Mucosa of rectum (tissue), 2 donors: ENCODE results near the gene BEX4.
"Not testable (repeated sequence)": the region's sequence is repeated elsewhere in the genome, so short reads cannot be mapped to it uniquely, and the experiment has no call there.

Experiments
- H3K27ac ChIP-seq, 2 donors: one replicate each; pipeline ENCODE4 v1.7.0; 2013; ENCODE audit warnings: inconsistent platforms in 2 of 2, low read depth in 2 of 2, low read length in 2 of 2
- H3K27me3 ChIP-seq, 2 donors: one replicate each; pipeline ENCODE4 v1.7.0; 2013; ENCODE audit warnings: low read length in 2 of 2; ENCODE audit not compliant: control insufficient read depth in 2 of 2, insufficient read depth in 2 of 2
- H3K36me3 ChIP-seq, 2 donors: one replicate each; pipeline ENCODE4 v1.7.0; 2013; ENCODE audit warnings: low read length in 2 of 2; ENCODE audit not compliant: control insufficient read depth in 2 of 2, insufficient read depth in 2 of 2
- H3K4me1 ChIP-seq, 2 donors: one replicate each; pipeline ENCODE4 v1.7.0; 2013; ENCODE audit warnings: low read length in 2 of 2, mild to moderate bottlenecking in 1 of 2; ENCODE audit not compliant: control insufficient read depth in 2 of 2, insufficient read depth in 2 of 2
- H3K4me3 ChIP-seq, 2 donors: one replicate each; pipeline ENCODE4 v1.7.0; 2013; ENCODE audit warnings: low read length in 2 of 2
- H3K9ac ChIP-seq, 2 donors: one replicate each; pipeline ENCODE4 v1.7.0; 2013; ENCODE audit warnings: low read length in 2 of 2, low read depth in 1 of 2, mild to moderate bottlenecking in 1 of 2
- H3K9me3 ChIP-seq, 2 donors: one replicate each; pipeline ENCODE4 v1.7.0; 2013; ENCODE audit warnings: low read length in 2 of 2; ENCODE audit not compliant: control insufficient read depth in 2 of 2
- donor health status: healthy.
- donor health status: Normal muscosa, but diverticular disease.

BEX4 gene, protein sequence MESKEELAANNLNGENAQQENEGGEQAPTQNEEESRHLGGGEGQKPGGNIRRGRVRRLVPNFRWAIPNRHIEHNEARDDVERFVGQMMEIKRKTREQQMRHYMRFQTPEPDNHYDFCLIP

DNA sequence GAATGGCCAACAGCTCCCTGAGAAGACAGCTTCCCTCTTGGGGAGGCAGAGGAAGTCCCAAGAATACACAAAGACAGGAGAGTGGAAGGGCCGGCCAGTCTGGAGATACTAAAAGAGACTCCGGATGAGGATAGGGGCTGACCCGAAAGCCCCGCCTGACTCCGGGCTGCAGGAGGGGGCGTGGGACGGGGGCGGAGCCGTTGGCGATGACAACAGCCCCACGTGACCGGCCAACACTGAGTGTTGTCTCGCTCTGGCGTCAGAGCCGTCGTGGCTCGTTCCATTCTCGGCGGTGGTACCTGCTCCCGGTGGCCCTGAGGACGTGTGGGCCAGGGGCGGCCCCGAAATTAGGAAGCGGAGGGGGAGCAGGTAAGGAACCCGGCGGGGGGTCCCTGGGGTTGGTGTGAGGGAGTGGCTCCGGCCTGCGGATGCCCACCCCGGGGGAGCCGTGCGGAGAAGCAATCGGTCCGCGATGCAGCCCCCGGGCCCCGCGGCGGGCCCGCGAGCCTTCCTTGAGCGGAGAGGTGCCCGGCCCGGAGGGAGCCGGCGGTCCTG is at the start of gene BEX4:
Gene BEX4, plus strand, starts transcription at position 239 of the 555 bp plus-strand sequence. CDS start 1,046 bp downstream, outside the sequence.
- Histone ChIP-seq H3K9ac (peak within 1 kb of the TSS; percentile 56 to 80), H3K4me3 (peak within 1 kb of the TSS; percentile 63 to 71), H3K4me1 (no peaks in the 10 kb centered on the region), H3K36me3 (no peaks in the 10 kb centered on the region), H3K9me3 (no peaks in the 10 kb centered on the region), H3K27me3 (peaks cover 0 to 2% of the 10 kb centered on the region in 2 donors), H3K27ac (peak within 1 kb of the TSS; percentile 59 to 76)

DNA sequence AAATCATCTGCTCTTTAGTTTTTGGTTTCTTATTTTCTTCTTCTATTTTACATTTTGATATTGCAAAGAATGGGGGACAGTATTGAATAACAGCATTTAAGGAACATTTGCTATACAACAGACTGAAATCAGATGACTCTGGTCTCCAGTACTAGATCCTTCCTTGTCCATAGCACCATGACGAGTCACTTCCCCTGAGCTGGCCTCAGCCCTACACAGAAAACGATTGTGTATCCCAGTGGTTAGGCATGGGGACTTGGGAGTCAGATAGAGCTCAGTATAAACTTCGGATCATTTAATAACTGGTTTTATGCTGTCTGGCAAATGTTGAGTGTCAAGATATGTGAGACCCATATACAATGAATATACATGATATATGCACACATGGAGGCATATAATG is 44.7 kb upstream of the BEX4 start:
- Histone ChIP-seq H3K27me3 (peaks cover 0 to 1% of the 10 kb centered on the region in 2 donors), H3K27ac (no peak overlapping the region), H3K36me3 (no peaks in the 10 kb centered on the region), H3K4me3 (no peak overlapping the region), H3K9me3 (no peaks in the 10 kb centered on the region), H3K4me1 (no peaks in the 10 kb centered on the region), H3K9ac (no peak overlapping the region)

- H3K9ac ChIP-seq = no peak overlapping the region
- no peaks in the 10 kb centered on the region for H3K36me3 ChIP-seq
Observed at GRCh38 chrX:103171353-103171752, 43.6 kb upstream of the BEX4 start.

DNA sequence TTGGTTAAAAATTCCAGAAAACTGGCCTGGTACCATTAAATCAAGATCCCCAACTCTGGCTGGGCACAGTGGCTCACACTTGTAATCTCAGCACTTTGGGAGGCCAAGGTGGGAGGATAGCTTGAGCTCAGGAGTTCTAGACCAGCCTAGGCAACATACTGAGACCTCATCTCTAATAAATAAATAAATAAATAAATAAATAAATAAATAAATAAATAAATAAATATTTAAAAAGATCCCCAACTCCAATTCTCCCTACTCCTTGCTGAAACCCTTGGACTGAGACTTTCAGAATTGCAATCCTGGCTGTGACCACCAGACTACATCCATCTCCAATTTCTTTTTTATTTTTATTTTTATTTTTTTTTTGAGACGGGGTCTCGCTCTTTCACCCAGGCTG is 39.7 kb upstream of the BEX4 start:
- H3K9ac ChIP-seq, H3K4me1 ChIP-seq, H3K9me3 ChIP-seq, H3K36me3 ChIP-seq, H3K4me3 ChIP-seq, H3K27me3 ChIP-seq, H3K27ac ChIP-seq: not testable (repeated sequence)

More at GRCh38 chrX:103171353-103171752, 43.6 kb upstream of the BEX4 start:
- Histone ChIP-seq H3K4me3 (no peak overlapping the region), H3K27ac (no peak overlapping the region), H3K27me3 (peaks cover 0 to 1% of the 10 kb centered on the region in 2 donors), H3K4me1 (no peaks in the 10 kb centered on the region), H3K9me3 (no peaks in the 10 kb centered on the region)

DNA sequence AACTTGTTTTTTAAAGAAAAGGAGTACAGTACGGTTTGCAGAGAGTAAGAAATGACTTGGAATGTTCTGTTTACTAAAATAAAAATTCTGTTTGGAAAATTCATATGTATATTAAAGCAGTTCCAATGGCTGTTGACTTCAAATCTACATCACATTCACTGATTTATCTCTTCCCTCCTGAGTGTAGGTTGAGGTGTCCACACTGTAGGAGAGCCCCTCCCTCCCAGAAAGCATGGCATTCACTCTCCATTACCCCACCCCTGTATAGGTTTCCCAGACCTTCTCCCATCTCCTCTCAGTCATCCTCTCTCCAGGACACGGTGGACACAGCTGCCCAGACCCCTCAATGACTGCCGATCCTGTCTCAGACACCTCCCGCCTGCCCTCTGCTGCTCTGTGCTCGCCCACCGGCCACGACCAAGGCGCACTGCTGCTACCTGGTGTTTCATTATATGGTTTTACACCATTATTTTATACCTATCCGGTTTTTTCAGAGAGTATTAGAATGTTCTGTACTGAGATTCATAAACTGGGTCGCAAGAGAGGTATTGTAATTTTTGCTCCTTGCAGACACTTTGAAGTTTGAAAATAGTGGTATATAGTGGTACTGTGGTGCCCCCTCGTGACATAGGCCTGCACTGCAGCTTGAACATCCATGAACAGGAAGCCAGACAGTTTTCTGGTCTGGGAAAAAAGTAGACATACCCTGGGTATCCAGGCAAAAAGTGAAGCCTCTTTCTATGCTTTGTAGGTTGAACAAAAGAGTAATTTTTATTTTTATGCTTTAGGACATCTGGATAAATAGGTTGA is 38.8 kb upstream of the BEX4 start:
- no peaks in the 10 kb centered on the region for H3K4me1 ChIP-seq
- H3K27ac ChIP-seq = no peak overlapping the region
- H3K9me3 ChIP-seq = no peaks in the 10 kb centered on the region
- H3K9ac ChIP-seq = no peak overlapping the region
- peaks cover 0 to 1% of the 10 kb centered on the region in 2 donors for H3K27me3 ChIP-seq
- H3K36me3 ChIP-seq = no peaks in the 10 kb centered on the region
- H3K4me3 ChIP-seq = peak overlapping the region in 1 of 2 donors; percentile 9

GRCh38 chrX:103177556-103177955 is 37.4 kb upstream of the BEX4 start:
- no peak overlapping the region for H3K27ac ChIP-seq
- no peaks in the 10 kb centered on the region for H3K9me3 ChIP-seq
- no peaks in the 10 kb centered on the region for H3K27me3 ChIP-seq
- no peak overlapping the region for H3K4me3 ChIP-seq
- H3K9ac ChIP-seq = no peak overlapping the region
- H3K36me3 ChIP-seq = no peaks in the 10 kb centered on the region
- H3K4me1 ChIP-seq = no peaks in the 10 kb centered on the region

- H3K27ac ChIP-seq = no peak overlapping the region
- no peak overlapping the region for H3K4me3 ChIP-seq
- H3K9me3 ChIP-seq = no peaks in the 10 kb centered on the region
- peaks cover 0 to 6% of the 10 kb centered on the region in 2 donors for H3K27me3 ChIP-seq
- H3K36me3 ChIP-seq = no peaks in the 10 kb centered on the region
- no peak overlapping the region for H3K9ac ChIP-seq
- H3K4me1 ChIP-seq = no peaks in the 10 kb centered on the region
Observed at GRCh38 chrX:103183912-103184311, 31.0 kb upstream of the BEX4 start.

GRCh38 chrX:103187953-103188475 is 26.9 kb upstream of the BEX4 start:
- no peaks in the 10 kb centered on the region for H3K4me1 ChIP-seq
- no peak overlapping the region for H3K9ac ChIP-seq
- H3K27ac ChIP-seq = no peak overlapping the region
- H3K9me3 ChIP-seq = no peaks in the 10 kb centered on the region
- peaks cover 0 to 6% of the 10 kb centered on the region in 2 donors for H3K27me3 ChIP-seq
- H3K4me3 ChIP-seq = no peak overlapping the region
- H3K36me3 ChIP-seq = no peaks in the 10 kb centered on the region

DNA sequence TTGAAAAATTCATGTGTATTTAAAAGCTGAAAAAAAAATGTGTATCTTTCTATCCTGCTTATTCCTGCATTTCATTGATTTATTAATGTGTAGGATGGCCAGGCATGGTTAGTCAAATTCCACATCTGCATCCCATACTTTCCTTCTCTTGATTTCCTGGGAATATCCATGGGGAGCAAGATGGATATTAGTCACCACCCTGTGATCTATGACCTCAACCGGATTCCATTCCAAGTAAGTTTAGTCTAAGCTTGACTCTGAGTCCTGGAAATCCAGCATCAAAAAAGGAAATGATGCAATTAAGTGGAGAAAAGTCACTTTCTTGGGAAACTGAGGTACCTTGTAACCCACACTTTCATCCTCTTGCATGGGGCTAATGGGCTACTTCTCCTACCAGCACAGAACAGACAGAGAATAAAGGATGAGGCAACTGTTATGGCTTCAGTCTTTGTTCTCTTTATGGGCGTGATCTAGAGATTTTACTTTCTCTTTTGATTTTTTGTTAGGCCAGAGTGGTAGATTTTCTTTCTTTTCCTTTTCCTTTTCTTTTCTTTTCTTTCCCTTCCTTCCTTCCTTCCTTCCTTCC is 17.1 kb upstream of the BEX4 start:
- H3K4me3 ChIP-seq = no peak overlapping the region
- no peaks in the 10 kb centered on the region for H3K9me3 ChIP-seq
- no peaks in the 10 kb centered on the region for H3K4me1 ChIP-seq
- H3K27ac ChIP-seq = no peak overlapping the region
- H3K9ac ChIP-seq = no peak overlapping the region
- H3K36me3 ChIP-seq = no peaks in the 10 kb centered on the region
- H3K27me3 ChIP-seq = no peaks in the 10 kb centered on the region

DNA sequence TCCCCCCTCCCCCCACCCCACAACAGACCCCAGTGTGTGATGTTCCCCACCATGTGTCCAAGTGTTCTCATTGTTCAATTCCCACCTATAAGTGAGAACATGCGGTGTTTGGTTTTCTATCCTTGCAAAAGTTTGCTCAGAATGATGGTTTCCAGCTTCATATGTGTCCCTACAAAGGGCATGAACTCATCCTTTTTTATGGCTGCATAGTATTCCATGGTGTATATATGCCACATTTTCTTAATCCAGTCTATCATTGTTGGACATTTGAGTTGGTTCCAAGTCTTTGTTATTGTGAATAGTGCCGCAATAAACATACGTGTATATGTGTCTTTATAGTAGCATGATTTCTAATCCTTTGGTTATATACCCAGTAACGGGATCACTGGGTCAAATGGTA is 16.2 kb upstream of the BEX4 start:
- H3K4me1 ChIP-seq, H3K36me3 ChIP-seq, H3K27me3 ChIP-seq, H3K9ac ChIP-seq, H3K9me3 ChIP-seq, H3K4me3 ChIP-seq, H3K27ac ChIP-seq: not testable (repeated sequence)
